HG03354 (cell line): ENCODE measurements around the gene RPL13A.

ENCODE experiments used
- ATAC-seq: cut with Tn5 transposase; IDR thresholded peaks from one replicate; pipeline ENCODE4 v1.9.1; 2021; ENCODE audit warnings: mild to moderate bottlenecking; ENCODE audit not compliant: unreplicated experiment, poor library complexity, severe bottlenecking

Gene RPL13A

GRCh38 chr19:49536921-49537462 lies 49.6 kb downstream of the RPL13A start:
- no peak for ATAC-seq

GRCh38 chr19:49538643-49539042 lies 51.2 kb downstream of the RPL13A start:
- ATAC-seq: no peak

- ATAC-seq: no peak
Observed at GRCh38 chr19:49539192-49539952, 52.0 kb downstream of the RPL13A start.
